Stimulated activated CD8-positive, alpha-beta memory T cell treated with anti-CD3 and anti-CD28 coated beads, Interleukin-15, amount 100 ng/mL, for 48 hours (primary cell): ENCODE data around the gene PLIN3.
A peak's percentile ranks its signal among the peaks of the same experiment; 100 is the strongest.
"Not testable (repeated sequence)": the region's sequence is repeated elsewhere in the genome, so short reads cannot be mapped to it uniquely, and the experiment has no call there.

Source experiments
- DNase-seq, 2 donors: peaks; one replicate each; pipeline ENCODE4 v3.0.0-alpha.2; 2020; ENCODE audit warnings: low read depth in 2 of 2

The PLIN3 gene

GRCh38 chr19:4847190-4847973, 20.1 kb downstream of the PLIN3 start:
- DNase-seq, result no peak

DNA sequence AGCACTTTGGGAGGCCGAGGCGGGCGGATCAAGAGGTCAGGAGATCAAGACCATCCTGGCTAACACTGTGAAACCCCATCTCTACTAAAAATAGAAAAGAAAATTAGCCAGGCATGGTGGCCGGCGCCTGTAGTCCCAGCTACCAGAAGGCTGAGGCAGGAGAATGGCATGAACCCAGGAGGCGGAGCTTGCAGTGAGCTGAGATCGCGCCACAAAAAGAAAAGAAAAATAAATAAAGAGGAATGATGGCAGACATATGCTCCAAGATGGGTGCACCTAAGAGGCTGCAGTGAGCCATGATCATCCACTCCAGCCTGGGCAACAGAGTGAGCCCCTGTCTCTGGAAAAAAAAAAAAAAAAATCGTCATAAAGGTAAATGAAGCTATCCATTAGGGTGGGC, 21.5 kb downstream of the PLIN3 start:
- not testable (repeated sequence) for DNase-seq

GRCh38 chr19:4844348-4845179, 22.9 kb downstream of the PLIN3 start:
- DNase-seq, result no peak

DNA sequence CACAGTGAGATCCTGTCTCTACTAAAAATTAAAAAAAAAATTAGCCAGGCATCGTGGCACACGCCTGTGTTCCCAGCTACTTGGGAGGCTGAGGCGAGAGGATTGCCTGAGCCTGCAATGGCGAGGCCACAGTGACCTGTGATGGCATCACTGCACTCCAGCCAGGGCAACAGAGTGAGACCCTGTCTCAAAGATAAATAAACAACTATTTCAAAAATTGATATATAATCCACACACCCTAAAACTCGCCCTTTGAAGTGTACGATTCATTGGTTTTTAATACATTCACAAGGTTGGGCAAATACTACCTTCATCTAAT, 23.9 kb downstream of the PLIN3 start:
- no peak for DNase-seq

GRCh38 chr19:4839192-4839591, 28.3 kb downstream of the PLIN3 start:
- no peak for DNase-seq

- DNase-seq, result no peak
Measured at GRCh38 chr19:4832776-4833175, 34.7 kb downstream of the PLIN3 start.

DNA sequence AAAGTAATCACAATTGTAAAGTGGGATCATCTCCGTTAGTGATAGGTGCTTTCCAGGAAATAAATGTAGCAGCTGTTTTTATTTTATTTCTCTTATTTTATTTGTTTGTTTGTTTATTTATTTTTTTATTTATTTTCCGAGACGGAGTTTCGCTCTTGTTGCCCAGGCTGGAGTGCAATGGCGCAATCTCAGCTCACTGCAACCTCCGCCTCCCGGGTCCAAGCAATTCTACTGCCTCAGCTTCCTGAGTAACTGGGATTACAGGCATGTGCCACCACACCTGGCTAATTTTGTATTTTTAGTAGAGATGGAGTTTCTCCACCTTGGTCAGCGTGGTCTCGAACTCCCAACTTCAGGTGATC, 35.5 kb downstream of the PLIN3 start:
- not testable (repeated sequence) for DNase-seq

- DNase-seq, result peak; percentile 65 to 66
Measured at GRCh38 chr19:4831304-4831978, 36.0 kb downstream of the PLIN3 start, which contains the start of gene TICAM1. Gene TICAM1, minus strand, starts transcription at chr19:4831712. Its CDS starts 13,335 bp downstream, at chr19:4818377.

DNA sequence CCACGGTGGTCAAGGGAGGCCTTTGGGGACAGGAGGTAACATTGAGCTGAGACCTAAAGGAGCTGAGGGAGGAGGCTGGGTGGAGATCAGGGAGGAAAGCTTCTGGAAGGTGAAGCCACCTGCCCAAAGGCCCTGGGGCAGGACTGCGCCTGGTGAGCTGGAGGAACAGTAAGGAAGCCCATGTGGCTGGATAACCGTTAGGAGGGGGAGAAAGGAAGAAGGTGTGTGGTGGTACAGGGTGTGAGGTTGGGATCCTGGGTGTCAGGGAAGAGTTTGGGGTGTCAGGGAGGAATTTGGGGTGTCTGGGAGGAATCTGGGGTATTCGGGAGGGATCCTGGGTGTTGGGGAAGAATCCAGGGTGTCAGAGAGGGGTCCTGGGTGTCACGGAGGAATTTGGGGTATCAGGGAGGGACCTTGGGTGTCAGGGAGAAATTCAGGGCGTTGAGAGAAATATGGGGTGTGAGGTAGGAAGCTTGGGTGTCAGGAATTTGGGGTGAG, 36.6 kb downstream of the PLIN3 start:
- DNase-seq, result no peak

DNA sequence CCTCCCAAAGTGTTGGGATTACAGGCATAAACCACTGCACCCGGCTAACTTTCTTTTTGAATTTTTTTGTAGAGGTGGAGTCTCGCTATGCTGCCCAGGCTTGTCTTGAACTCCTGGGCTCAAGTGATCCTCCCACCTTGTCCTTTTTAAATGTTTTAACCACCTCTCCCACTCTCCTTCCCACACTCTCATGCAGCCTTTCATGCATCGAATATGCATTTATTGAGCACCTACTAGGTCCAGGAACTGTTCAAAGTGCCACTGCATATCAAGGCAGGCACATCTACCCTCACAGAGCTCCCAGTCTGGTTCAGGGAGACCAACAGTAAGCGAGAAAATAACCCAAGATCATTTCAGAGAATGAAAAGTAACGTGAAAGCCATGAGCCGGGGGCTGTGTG, 37.1 kb downstream of the PLIN3 start:
- DNase-seq, result no peak

GRCh38 chr19:4829001-4829712, 38.3 kb downstream of the PLIN3 start:
- no peak for DNase-seq

- DNase-seq, result no peak
Measured at GRCh38 chr19:4823577-4823976, 43.9 kb downstream of the PLIN3 start.

- DNase-seq, result not testable (repeated sequence)
Measured at GRCh38 chr19:4822354-4822753, 45.1 kb downstream of the PLIN3 start.

GRCh38 chr19:4821265-4821664, 46.2 kb downstream of the PLIN3 start:
- DNase-seq, result no peak

GRCh38 chr19:4817467-4818277, 49.8 kb downstream of the PLIN3 start:
- no peak for DNase-seq

- no peak for DNase-seq
Measured at GRCh38 chr19:4816950-4817278, 50.6 kb downstream of the PLIN3 start.

DNA sequence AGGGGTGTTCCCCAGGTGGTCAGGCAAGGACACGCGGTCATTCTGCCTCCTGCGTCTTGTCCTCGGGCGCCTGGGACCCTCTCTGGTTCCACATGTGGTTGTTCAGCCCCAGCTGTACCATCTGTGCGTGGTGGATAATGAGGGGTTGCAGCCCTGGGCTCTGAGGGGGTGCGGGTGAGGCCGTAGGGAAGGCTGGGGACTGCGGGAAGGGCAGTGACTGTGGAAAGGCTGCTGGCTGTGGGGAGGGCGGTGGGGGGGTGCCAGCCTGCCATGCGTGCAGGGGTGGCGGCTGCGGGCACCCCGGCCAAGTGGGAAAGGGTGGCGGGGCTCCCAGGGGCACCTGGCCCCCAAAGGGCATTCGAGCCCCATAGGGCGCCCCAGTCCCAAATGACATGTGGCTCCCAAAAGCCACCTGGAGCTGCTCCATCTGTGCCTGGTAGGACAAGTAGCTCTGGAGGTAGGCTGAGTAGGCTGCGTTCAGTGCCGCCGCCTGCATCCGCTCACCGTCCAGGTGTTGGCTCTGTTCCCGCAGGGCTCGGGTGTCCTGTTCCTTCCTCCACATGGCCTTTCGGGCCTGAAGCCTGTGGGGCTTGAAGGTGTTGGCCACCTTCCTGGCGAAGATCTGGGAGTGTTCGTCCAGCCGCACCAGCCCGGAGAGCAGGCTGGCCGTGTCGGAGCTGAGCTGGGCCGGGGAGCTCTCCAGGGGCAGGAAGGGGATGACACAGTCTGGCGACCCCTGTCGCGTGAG, 51.1 kb downstream of the PLIN3 start:
- no peak for DNase-seq

DNA sequence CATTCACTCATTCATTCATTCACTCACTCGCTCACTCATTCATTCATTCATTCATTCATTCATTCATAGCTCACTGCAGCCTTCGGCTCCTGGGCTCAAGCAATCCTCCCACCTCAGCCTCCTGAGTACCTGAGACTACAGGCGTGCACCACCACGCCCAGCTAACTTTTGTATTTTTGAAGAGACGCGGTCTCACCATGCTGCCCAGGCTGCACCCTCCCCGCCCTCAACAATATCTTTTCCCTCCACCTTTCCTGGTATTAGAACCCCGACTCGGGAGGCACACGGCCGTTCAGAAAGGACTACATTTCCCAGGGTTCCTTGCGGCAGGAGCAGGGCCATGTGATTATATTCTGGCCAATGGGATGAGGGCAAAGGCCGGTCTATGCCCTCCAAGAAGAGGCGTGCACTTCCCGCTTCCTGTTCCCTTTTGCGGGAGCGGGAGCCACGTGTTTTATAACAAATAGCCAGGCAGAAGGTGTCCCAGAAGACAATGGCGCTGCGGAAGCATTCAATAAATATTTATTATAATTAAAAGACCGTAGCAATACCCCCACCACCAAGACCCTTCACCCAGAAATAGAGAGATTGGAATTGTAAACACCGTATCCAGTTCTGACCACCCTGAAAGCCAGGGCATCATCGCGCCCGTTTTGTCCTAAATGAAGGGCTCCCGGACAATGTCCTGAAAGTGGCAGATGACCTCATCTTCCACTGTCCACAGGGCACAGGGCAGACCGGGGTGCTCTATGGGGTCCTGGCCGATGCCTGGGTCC, 51.9 kb downstream of the PLIN3 start:
- peak; percentile 61 to 67 for DNase-seq

DNA sequence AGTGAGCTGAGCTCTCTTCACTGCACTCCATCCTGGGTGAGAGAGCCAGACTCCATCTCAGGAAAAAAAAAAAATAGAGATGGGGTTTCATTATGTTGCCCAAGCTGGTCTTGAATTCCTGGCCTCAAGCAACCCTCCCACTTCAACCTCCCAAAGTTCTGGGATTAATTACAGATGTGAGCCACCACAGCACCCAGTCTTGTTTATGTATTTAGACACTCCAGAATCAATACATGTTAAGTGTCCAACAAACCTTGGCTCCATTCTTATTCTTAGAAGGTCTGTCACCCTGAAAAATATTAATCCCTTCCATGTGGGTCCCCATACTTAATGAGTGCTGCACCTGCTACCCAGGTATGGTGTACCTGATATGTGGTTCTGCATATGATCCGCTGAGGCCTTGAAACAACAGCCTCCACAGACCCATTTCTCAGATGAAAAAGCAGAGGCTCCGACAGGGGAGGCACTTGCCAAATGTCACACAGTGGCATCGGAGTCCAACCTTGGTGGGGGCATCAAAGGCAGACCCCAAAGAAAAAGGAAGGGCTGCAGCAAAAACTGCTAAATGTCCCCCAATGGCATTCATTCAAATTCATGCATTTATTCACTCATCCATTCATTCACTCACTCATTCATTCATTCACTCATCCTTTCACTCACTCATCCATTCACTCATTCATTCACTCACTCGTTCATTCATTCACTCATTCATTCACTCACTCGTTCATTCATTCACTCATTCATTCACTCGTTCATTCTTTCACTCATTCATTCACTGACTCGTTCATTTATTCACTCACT, 52.6 kb downstream of the PLIN3 start:
- DNase-seq, result no peak
